GM21786 (cell line): Measurements from ENCODE around the gene OS9.
"Not testable (repeated sequence)": the region's sequence is repeated elsewhere in the genome, so short reads cannot be mapped to it uniquely, and the experiment has no call there.

Experiments
- ATAC-seq: cut with Tn5 transposase; IDR thresholded peaks from one replicate; pipeline ENCODE4 v1.9.1; 2021; ENCODE audit not compliant: unreplicated experiment

Gene OS9

GRCh38 chr12:57693659-57694458, at the start of gene OS9:
TSS of gene OS9 (plus strand) at chr12:57694132. CDS start at chr12:57694162, 30 bp downstream.
- peak; percentile 97 for ATAC-seq

- ATAC-seq: not testable (repeated sequence)
Measured at GRCh38 chr12:57645990-57646658, 47.8 kb upstream of the OS9 start.

GRCh38 chr12:57646659-57647049, 47.3 kb upstream of the OS9 start:
- not testable (repeated sequence) for ATAC-seq

DNA sequence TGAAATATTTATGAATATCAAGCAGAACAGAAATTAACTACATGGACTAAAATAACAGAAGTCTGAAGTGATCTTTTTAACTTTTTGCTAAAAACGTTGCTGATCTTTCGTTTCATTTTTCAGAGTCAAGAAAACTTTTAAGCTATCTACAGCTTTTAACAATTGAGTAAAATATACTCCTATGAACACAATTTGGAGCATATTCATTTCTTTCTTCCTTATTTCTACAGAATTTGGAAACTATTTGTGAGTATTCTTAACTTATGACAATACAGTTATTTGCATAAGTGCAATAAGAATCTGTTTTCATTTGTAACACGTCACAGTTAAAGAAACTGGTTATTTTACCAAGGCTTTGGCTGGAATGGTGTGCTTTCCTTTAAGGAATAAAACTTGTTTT, 39.9 kb upstream of the OS9 start:
- no peak for ATAC-seq

DNA sequence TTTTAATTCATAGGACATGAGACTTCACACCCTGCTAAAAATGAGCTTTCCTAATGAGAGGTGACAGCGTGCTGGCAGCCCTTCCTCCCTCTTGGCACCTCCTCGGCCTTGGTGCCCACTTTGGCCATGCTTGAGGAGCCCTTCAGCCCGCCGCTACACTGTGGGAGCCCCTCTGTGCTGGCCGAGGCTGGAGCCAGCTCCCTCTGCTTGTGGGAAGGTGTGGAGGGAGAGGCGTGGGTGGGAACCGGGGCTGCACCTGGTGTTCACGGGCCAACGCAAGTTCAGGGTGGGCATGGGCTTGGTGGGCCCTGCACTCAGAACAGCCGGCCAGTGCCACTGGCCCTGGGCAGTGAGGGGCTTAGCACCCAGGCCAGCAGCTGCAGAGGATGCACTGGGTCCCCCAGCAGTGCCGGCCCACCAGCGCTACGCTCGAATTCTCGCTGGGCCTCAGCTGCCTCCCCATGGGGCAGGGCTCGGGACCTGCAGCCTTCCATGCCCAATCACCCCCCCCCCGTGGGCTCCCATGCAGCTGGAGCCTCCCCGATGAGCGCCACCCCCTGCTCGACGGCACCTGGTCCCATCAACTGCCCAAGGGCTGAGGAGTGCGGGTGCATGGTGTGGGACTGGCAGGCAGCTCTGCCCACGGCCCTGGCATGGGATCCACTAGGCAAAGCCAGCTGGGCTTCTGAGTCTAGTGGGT, 38.2 kb upstream of the OS9 start:
- no peak for ATAC-seq

DNA sequence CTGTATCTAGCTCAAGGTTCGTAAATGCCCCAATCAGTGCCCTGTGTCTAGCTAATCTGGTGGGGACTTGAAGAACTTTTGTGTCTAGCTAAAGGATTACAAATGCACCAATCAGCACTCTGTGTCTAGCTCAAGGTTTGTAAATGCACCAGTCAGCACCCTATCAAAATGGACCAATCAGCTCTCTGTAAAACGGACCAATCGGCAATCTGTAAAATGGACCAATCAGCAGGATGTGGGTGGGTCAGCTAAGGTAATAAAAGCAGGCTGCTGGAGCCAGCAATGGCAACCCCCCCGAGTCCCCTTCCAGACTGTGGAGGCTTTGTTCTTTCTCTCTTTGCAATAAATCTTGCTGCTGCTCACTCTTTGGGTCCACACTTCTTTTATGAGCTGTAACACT, 37.5 kb upstream of the OS9 start:
- not testable (repeated sequence) for ATAC-seq

DNA sequence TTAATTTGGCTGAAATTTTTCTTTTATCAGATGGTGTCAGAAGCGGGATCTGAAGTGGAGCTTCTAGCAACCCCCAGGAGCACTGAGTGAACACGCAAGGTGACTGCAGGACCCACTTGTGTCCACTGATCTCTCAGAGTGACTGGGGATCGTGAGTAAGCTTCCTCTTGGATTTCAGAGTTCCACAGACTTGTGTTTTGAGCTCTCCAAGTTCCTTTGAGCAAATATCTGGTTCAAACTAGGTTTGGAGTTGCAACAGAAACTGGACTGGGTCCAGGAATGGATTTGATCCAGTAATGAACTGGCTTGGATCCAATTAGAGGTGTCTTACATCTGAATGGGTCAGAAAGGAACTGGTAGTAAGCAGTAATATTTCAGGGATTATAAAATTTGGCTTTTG, 36.2 kb upstream of the OS9 start:
- ATAC-seq: no peak

- ATAC-seq: no peak
Measured at GRCh38 chr12:57658890-57659289, 35.0 kb upstream of the OS9 start.

GRCh38 chr12:57661376-57661775, 32.6 kb upstream of the OS9 start:
- no peak for ATAC-seq

- ATAC-seq: not testable (repeated sequence)
Measured at GRCh38 chr12:57665066-57665820, 28.7 kb upstream of the OS9 start.

- ATAC-seq: no peak
Measured at GRCh38 chr12:57666897-57667296, 27.0 kb upstream of the OS9 start.

- not testable (repeated sequence) for ATAC-seq
Measured at GRCh38 chr12:57669691-57670090, 24.2 kb upstream of the OS9 start.

DNA sequence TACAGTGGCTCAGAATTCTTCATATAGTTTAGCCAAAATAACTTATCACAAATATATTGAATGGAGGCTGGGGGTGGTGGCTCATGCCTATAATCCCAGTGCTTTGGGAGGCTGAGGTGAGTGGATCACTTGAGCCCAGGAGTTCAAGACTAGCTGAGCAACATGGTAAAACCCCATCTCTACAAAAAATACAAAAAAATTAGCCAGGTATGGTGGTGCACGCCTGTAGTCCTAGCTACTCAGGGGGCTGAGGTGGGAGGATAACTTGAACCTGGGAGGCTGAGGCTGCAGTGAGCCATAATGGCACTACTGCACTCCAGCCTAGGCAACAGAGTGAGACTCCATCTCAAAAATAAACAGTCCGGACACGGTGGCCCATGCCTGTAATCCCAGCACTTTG, 22.1 kb upstream of the OS9 start:
- ATAC-seq: not testable (repeated sequence)

GRCh38 chr12:57672801-57673200, 21.1 kb upstream of the OS9 start:
- no peak for ATAC-seq

DNA sequence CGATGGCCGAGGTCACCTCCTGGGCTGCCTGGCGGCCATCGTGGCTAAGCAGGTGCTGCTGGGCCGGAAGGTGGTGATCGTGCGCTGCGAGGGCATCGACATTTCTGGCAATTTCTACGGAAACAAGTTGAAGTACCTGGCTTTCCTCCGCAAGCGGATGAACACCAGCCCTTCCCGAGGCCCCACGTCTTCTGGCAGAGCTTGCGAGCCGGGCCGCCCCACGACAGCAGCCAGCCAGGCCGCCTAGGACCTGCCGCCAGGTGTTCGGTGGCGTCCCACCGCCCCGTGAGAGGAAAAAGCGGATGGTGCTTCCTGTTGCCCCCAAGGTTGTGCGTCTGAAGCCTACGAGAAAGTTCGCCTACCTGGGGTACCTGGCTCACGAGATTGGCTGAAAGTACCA, 19.2 kb upstream of the OS9 start:
- no peak for ATAC-seq

DNA sequence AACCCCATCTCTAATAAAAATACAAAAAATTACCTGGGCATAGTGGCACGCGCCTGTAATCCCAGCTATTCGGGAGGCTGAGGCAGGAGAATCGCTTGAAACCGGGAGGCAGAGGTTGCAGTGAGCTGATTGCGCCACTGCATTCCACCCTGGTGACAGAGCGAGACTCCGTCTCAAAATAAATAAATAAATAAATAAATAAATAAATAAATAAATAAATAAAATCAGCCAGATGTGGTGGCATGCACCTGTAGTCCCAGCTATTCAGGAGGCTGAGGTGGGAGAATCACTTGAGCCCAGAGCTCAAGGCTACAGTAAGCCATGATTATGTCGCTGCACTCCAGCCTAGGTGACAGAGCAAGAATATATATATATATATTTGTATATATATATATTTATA, 16.0 kb upstream of the OS9 start:
- not testable (repeated sequence) for ATAC-seq

- no peak for ATAC-seq
Measured at GRCh38 chr12:57679697-57680096, 14.2 kb upstream of the OS9 start.

DNA sequence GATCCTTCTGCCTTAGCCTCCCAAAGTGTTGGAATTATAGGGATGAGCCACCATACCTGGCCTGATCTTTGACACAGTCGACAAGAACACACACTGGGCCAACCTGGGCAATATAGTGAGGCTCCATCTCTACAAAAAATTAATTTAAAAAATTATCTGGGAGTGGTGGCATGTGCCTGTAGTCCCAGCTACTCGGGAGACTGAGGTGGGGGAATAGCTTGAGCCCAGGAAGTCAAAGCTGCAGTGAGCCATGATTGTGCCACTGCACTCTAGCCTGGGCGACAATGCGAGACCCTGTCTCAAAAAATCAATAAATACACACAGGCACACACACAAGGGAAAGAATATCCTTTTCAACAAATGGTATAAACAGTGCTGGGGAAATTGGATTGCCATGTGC, 6.1 kb upstream of the OS9 start:
- no peak for ATAC-seq

DNA sequence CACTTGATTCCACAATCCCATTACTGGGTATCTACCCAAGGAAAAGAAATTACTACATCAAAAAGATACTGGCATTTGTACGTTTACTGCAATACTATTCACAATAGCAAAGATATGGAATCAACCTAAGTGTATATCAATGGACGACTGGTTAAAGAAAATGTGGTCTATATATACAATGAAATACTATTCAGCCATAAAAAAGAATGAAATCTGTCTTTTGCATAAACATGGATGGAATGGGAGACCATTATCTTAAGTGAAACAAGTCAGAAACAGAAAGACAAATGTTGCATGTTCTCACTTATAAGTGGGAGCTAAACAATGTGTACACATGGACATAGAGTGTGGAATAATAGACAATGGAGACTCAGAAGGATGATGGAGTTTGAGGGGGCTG, 5.0 kb upstream of the OS9 start:
- ATAC-seq: no peak

DNA sequence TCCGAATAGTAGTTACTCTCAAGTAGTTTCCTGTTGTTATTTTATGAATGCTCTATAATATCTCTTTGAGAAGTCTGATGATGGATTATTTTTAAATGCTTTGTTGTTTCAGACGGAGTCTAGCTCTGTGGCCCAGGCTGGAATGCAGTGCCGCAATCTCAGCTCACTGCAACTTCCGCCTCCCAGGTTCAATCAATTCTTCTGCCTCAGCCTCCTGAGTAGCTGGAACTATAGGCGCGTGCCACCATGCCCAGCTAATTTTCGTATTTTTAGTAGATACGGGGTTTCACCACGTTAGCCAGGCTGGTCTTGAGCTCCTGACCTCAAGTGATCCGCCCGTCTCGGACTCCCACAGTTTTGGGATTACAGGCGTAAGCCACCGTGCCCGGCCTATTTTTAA, 1.4 kb upstream of the OS9 start:
- no peak for ATAC-seq

DNA sequence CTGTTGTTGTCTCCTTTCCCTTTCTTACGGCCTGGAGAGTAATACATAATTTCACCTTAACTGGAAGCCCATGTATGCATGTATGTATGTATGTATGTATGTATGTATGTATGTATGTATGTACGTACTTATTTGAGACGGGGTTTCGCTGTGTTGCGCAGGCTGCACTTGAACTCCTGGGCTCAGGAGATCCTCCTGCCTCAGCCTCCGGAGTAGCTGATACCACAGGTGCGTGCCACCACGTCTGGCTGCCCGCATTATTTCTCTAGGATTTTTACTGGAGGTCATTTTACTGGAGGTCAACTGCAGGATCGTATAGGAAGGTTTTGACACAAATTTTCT, 644 bp upstream of the OS9 start:
- ATAC-seq: no peak
